OCI-LY3 (cell line): Measurements from ENCODE around the gene DNM3.

Experiments used
- H2AFZ ChIP-seq: fragments of 200-600, 300-600 bp; shearing (Covaris generic); 2 replicates; pipeline ENCODE4 v1.6.0; 2014; ENCODE audit warnings: antibody characterized with exemption, low read depth, low read length
- H3K27ac ChIP-seq: fragments of 200-600, 300-600 bp; sonication (generic); 2 replicates; pipeline ENCODE4 v1.5.1; 2014; ENCODE audit warnings: mild to moderate bottlenecking, low read length, moderate library complexity, mixed read lengths
- H3K27me3 ChIP-seq: fragments of 200-600, 300-600 bp; sonication (generic); 2 replicates; pipeline ENCODE4 v1.6.1; 2014; ENCODE audit warnings: low read depth, low read length, mixed read lengths
- H3K36me3 ChIP-seq: fragments of 200-600, 300-600 bp; sonication (generic); replicated peaks from 2 replicates; pipeline ENCODE3; 2014; ENCODE audit warnings: low read depth, low read length, mixed read lengths
- H3K4me1 ChIP-seq: fragments of 300-600, 200-600 bp; sonication (generic); 2 replicates; pipeline ENCODE4 v1.6.1; 2014; ENCODE audit warnings: low read length, mixed read lengths
- H3K4me2 ChIP-seq: fragments of 200-600, 300-600 bp; sonication (generic); 2 replicates; pipeline ENCODE4 v1.6.1; 2014; ENCODE audit warnings: low read length, mixed read lengths
- H3K4me3 ChIP-seq: fragments of 300-600, 200-600 bp; sonication (generic); 2 replicates; pipeline ENCODE4 v1.5.1; 2014; ENCODE audit warnings: antibody characterized with exemption, mild to moderate bottlenecking, low read length, moderate library complexity
- H3K79me2 ChIP-seq: fragments of 300-600, 200-600 bp; shearing (Covaris generic); 2 replicates; pipeline ENCODE4 v1.6.1; 2014; ENCODE audit warnings: mild to moderate bottlenecking, low read length, mixed read lengths
- H3K9ac ChIP-seq: fragments of 300-600, 200-600 bp; shearing (Covaris generic); 2 replicates; pipeline ENCODE4 v1.6.0; 2014; ENCODE audit warnings: mild to moderate bottlenecking, low read length, moderate library complexity
- H3K9me3 ChIP-seq: fragments of 200-600, 300-600 bp; shearing (Covaris generic); 2 replicates; pipeline ENCODE4 v1.6.1; 2014; ENCODE audit warnings: low read length, mixed read lengths; ENCODE audit not compliant: insufficient read depth
- H4K20me1 ChIP-seq: fragments of 200-600, 300-600 bp; sonication (generic); 2 replicates; pipeline ENCODE4 v1.6.1; 2016; ENCODE audit warnings: low read length, mixed read lengths; ENCODE audit not compliant: insufficient read depth
- CTCF ChIP-seq: fragments of 200-600, 300-600 bp; sonication (generic); IDR thresholded peaks from 2 replicates; pipeline ENCODE4 v1.5.1; 2014; ENCODE audit warnings: antibody characterized with exemption, low read length, low read depth
- EZH2phosphoT487 ChIP-seq: fragments of 200-600 bp; shearing (Covaris generic); IDR thresholded peaks from 2 replicates; pipeline ENCODE4 v1.6.1; 2018; ENCODE audit warnings: antibody characterized with exemption, mixed run types, low read depth

DNM3 gene

DNA sequence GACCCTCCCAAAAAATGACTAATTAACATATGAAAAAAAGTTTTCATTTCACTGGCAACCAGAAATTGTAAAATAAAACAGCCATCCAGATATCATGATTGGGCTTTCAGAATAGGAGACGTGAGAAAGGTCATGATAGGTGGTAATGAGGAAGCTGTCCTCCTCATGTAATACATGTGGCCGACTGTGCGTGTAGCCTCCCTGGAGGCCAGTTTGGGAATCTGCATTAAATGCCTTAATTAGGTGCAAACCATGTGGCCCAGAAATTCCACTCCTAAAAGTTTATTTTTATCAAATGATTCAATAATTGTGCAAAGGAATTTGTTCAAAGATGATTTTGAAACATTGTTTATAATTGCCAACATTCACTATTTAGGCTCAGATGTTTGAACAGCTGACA lies 451.5 kb downstream of the DNM3 start:
- no peaks in the 10 kb centered on the region for H3K36me3 ChIP-seq
- TF ChIP-seq CTCF: no peak
- H3K4me3 ChIP-seq: no peak overlapping the region
- no peak overlapping the region for H3K4me2 ChIP-seq
- H3K9me3 ChIP-seq: no peaks in the 10 kb centered on the region
- no peak overlapping the region for H2AFZ ChIP-seq
- no peak overlapping the region for H3K27ac ChIP-seq
- no peak overlapping the region for H3K9ac ChIP-seq
- no peaks in the 10 kb centered on the region for H3K27me3 ChIP-seq
- H3K4me1 ChIP-seq: no peaks in the 10 kb centered on the region
- no peaks in the 10 kb centered on the region for H3K79me2 ChIP-seq
- H4K20me1 ChIP-seq: no peaks in the 10 kb centered on the region

DNA sequence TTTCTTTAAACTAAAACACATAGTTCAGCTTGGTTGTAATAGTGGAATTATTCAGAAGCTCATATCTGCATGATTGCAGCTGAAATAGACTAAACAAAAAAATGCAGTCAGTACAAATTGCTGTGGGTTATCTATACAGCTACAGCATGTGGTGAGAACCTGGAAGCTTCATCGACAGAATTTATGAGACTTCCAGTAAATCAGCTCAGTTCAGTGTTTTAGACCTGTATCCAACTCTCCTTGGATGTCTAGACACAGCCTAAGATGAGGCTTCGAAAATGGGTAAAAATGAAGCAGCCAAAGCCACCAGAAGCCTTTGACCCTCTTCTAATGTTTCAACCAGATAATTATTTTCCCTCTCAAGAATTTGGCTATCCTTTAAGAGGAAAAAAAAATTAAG lies 452.1 kb downstream of the DNM3 start:
- no peaks in the 10 kb centered on the region for H3K4me1 ChIP-seq
- H3K27ac ChIP-seq: no peak overlapping the region
- no peak overlapping the region for H3K4me2 ChIP-seq
- H3K79me2 ChIP-seq: no peaks in the 10 kb centered on the region
- H2AFZ ChIP-seq: no peak overlapping the region
- TF ChIP-seq EZH2phosphoT487 (no peak), CTCF (no peak)
- no peaks in the 10 kb centered on the region for H4K20me1 ChIP-seq
- H3K9me3 ChIP-seq: no peaks in the 10 kb centered on the region
- no peaks in the 10 kb centered on the region for H3K27me3 ChIP-seq
- no peaks in the 10 kb centered on the region for H3K36me3 ChIP-seq
- H3K4me3 ChIP-seq: no peak overlapping the region
- H3K9ac ChIP-seq: no peak overlapping the region

- Histone ChIP-seq H2AFZ (no peak overlapping the region), H3K4me1 (no peaks in the 10 kb centered on the region), H3K9me3 (no peaks in the 10 kb centered on the region), H3K4me2 (no peak overlapping the region), H3K27ac (no peak overlapping the region), H4K20me1 (no peaks in the 10 kb centered on the region), H3K79me2 (no peaks in the 10 kb centered on the region), H3K36me3 (no peaks in the 10 kb centered on the region), H3K9ac (no peak overlapping the region), H3K27me3 (no peaks in the 10 kb centered on the region), H3K4me3 (no peak overlapping the region)
- TF ChIP-seq CTCF (no peak), EZH2phosphoT487 (no peak)
Observed at GRCh38 chr1:172298141-172298540, 456.8 kb downstream of the DNM3 start.

GRCh38 chr1:172298911-172299310 lies 457.6 kb downstream of the DNM3 start:
- H3K4me3 ChIP-seq: no peak overlapping the region
- H4K20me1 ChIP-seq: no peaks in the 10 kb centered on the region
- no peaks in the 10 kb centered on the region for H3K9me3 ChIP-seq
- no peak overlapping the region for H2AFZ ChIP-seq
- no peaks in the 10 kb centered on the region for H3K79me2 ChIP-seq
- TF ChIP-seq EZH2phosphoT487 (no peak), CTCF (no peak)
- no peak overlapping the region for H3K9ac ChIP-seq
- H3K4me1 ChIP-seq: no peaks in the 10 kb centered on the region
- H3K4me2 ChIP-seq: no peak overlapping the region
- H3K27ac ChIP-seq: no peak overlapping the region
- no peaks in the 10 kb centered on the region for H3K27me3 ChIP-seq
- no peaks in the 10 kb centered on the region for H3K36me3 ChIP-seq
